ENCODE results near the gene SBF1. TPM values are rescaled to one million over a fixed set of nuclear protein-coding genes. Genes with fewer than 3 reads are reported as not detected.

The SBF1 gene
- total and polyA plus RNA-seq, 9 donors = 1.9 to 86.0 (median 58.7) TPM

GRCh38 chr22:50432131-50432876, 42.5 kb downstream of the SBF1 start:
- DNase-seq = peak in 1 of 5 donors; percentile 12
- H3K36me3 ChIP-seq = no peaks in the 10 kb centered on the region

GRCh38 chr22:50425179-50425916, 49.5 kb downstream of the SBF1 start:
- peak in 1 of 5 donors; percentile 5 for DNase-seq
- Histone ChIP-seq H3K4me1 (ENCODE audit: insufficient read depth) (no peaks in the 10 kb centered on the region), H3K27ac (no peak overlapping the region), H3K4me3 (no peak overlapping the region), H3K9me3 (no peaks in the 10 kb centered on the region), H3K36me3 (no peaks in the 10 kb centered on the region), H3K27me3 (no peaks in the 10 kb centered on the region)
- intact Hi-C loops (cut with DNase I) = no loop called here
- WGBS, 3 donors = 89 to 91% (median 90%) methylated on average over 12 of the region's 12 CpGs
- TF ChIP-seq POLR2A (IDR thresholded peaks at IDR 0.05) (no peak), CTCF (IDR thresholded peaks at IDR 0.05) (no peak), EP300 (IDR thresholded peaks at IDR 0.05) (no peak)

More at GRCh38 chr22:50432131-50432876, 42.5 kb downstream of the SBF1 start:
- intact Hi-C loops (cut with DNase I) = no loop called here
- 89 to 92% (median 92%) methylated on average over 34 to 35 of the region's 35 CpGs for WGBS, 3 donors
- no peak overlapping the region for H3K27ac ChIP-seq
- no peaks in the 10 kb centered on the region for H3K9me3 ChIP-seq
- TF ChIP-seq CTCF (IDR thresholded peaks at IDR 0.05) (no peak), EP300 (IDR thresholded peaks at IDR 0.05) (no peak), POLR2A (IDR thresholded peaks at IDR 0.05) (no peak)
- no peaks in the 10 kb centered on the region for H3K27me3 ChIP-seq
- H3K4me3 ChIP-seq = no peak overlapping the region
- H3K4me1 ChIP-seq (ENCODE audit: insufficient read depth) = no peaks in the 10 kb centered on the region

GRCh38 chr22:50423956-50424355, 50.9 kb downstream of the SBF1 start:
- no peak for DNase-seq
- H3K27ac ChIP-seq = no peak overlapping the region
- 94 to 96% (median 94%) methylated on average over 14 of the region's 14 CpGs for WGBS, 3 donors
- TF ChIP-seq CTCF (IDR thresholded peaks at IDR 0.05) = no peak
- no peak for TF ChIP-seq EP300 (IDR thresholded peaks at IDR 0.05)
- TF ChIP-seq POLR2A (IDR thresholded peaks at IDR 0.05) = no peak
- H3K4me1 ChIP-seq (ENCODE audit: insufficient read depth) = no peaks in the 10 kb centered on the region
- no peak overlapping the region for H3K4me3 ChIP-seq
- no peaks in the 10 kb centered on the region for H3K27me3 ChIP-seq
- intact Hi-C loops (cut with DNase I) = no loop called here
- no peaks in the 10 kb centered on the region for H3K36me3 ChIP-seq
- H3K9me3 ChIP-seq = no peaks in the 10 kb centered on the region

- WGBS, 3 donors = 94% methylated on average over 21 of the region's 21 CpGs
- DNase-seq = peak in 1 of 5 donors; percentile 13
- H3K4me3 ChIP-seq = no peak overlapping the region
Measured at GRCh38 chr22:50422961-50423815, 51.6 kb downstream of the SBF1 start.

More at GRCh38 chr22:50422961-50423815, 51.6 kb downstream of the SBF1 start:
- Histone ChIP-seq H3K27me3 (no peaks in the 10 kb centered on the region), H3K4me1 (ENCODE audit: insufficient read depth) (no peaks in the 10 kb centered on the region), H3K36me3 (no peaks in the 10 kb centered on the region), H3K27ac (no peak overlapping the region), H3K9me3 (no peaks in the 10 kb centered on the region)
- intact Hi-C loops (cut with DNase I) = no loop called here
- TF ChIP-seq POLR2A (IDR thresholded peaks at IDR 0.05) = no peak
- no peak for TF ChIP-seq CTCF (IDR thresholded peaks at IDR 0.05)
- no peak for TF ChIP-seq EP300 (IDR thresholded peaks at IDR 0.05)

Data from ovary (tissue), 9 donors.